ENCODE results near the gene MLLT10.

GRCh38 chr10:21514129-21514817, 19.8 kb upstream of the MLLT10 start:
- TF ChIP-seq POLR2A (IDR thresholded peaks at IDR 0.05; ENCODE audit: low read depth, low read length), result no peak
- no peak for TF ChIP-seq POLR2AphosphoS5 (IDR thresholded peaks at IDR 0.05; ENCODE audit: low read depth, low read length)
- TF ChIP-seq TAF1 (IDR thresholded peaks at IDR 0.05; ENCODE audit: borderline replicate concordance, low read depth, low read length), result no peak
